Subcutaneous adipose tissue (tissue), 4 donors: ENCODE results near the gene AGO3. TPM values are rescaled to one million over a fixed set of nuclear protein-coding genes. Genes with fewer than 3 reads are reported as not detected.

Experiments used
- total RNA-seq, 4 donors: library from RNA; depleted of rRNA; stranded (reverse); fragments of >200 nt; gene quantifications; one replicate each; pipeline ENCODE4 v1.1.0, GENCODE V29; 2016
- TF ChIP-seq, protein P1 (sequence below): fragments of 450-650 bp; IDR thresholded peaks from one replicate; pipeline ENCODE4 v1.5.1; 2016; ENCODE audit warnings: low read depth, mild to moderate bottlenecking, control low read depth, antibody characterized with exemption, moderate library complexity

The AGO3 gene
- total RNA-seq, 4 donors from 2014 or later: 22.2 to 29.7 (median 25.6) TPM

GRCh38 chr1:36070349-36070748 is 139.4 kb downstream of the AGO3 start:
- TF ChIP-seq, protein P1, sequence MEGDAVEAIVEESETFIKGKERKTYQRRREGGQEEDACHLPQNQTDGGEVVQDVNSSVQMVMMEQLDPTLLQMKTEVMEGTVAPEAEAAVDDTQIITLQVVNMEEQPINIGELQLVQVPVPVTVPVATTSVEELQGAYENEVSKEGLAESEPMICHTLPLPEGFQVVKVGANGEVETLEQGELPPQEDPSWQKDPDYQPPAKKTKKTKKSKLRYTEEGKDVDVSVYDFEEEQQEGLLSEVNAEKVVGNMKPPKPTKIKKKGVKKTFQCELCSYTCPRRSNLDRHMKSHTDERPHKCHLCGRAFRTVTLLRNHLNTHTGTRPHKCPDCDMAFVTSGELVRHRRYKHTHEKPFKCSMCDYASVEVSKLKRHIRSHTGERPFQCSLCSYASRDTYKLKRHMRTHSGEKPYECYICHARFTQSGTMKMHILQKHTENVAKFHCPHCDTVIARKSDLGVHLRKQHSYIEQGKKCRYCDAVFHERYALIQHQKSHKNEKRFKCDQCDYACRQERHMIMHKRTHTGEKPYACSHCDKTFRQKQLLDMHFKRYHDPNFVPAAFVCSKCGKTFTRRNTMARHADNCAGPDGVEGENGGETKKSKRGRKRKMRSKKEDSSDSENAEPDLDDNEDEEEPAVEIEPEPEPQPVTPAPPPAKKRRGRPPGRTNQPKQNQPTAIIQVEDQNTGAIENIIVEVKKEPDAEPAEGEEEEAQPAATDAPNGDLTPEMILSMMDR: no peak

DNA sequence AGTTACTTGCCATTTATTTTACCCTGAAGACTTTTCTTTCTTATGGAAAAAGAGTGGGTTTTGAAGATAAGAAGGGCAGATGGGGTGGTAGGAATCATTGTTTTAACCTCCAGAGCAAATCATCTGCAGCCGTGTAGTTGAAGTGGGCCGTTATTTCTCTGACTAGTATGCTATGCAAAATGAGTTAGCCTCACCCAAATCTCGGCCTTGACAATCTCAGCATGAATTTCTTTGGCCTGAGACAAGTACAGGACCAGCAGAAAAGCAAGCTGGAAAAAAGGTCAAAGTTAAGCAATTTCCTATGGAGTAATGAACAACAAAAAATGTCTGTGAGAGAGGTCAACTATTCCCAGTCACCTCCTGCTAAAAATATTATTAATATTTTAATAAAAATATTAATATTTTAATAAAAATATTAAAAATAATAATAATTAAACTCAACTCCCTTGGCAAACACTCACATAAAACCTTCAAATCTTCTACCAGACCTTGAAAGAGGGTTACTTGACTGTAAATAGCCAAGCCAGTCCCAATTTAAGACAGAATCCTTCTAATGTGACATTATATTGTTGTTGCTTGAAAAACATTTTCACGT is 146.2 kb downstream of the AGO3 start:
- TF ChIP-seq, protein P1: no peak

DNA sequence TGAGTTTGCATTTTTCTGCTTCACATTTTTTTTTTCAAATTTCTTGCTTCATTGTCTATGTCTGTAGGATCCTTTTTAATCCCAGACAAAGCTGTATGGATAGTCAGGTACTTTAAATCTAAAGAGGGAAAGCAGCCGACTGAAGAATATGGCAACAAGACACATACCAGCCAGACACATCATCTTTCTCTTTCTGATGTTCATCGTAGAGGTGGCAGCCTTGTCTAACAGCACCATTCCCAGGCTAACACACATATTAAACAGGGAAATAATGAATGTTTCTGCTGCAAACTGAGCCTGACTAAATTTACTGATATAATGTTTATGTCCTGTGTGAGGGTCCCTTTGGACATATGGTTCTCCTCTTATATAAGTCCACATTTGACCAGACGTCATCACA is 149.3 kb downstream of the AGO3 start:
- TF ChIP-seq, protein P1: no peak

DNA sequence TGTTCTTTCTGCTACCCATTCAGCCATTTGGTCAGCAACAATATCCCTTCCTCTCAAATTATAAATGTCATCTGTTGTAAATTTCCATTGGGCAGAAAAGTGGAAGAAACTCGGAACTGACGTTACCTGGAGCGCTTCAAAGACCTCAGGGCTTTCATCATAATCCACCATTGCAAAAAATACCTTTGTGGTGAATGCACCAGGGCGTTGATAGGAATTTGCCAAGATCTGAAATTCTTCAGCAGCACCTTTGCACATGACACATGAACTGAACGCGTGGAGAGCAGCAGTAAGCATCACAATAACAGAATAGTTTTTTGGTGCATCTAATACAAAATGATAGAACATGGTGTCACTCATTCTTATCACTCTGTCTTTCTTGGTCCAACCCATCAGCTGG is 149.9 kb downstream of the AGO3 start:
- TF ChIP-seq, protein P1: no peak

DNA sequence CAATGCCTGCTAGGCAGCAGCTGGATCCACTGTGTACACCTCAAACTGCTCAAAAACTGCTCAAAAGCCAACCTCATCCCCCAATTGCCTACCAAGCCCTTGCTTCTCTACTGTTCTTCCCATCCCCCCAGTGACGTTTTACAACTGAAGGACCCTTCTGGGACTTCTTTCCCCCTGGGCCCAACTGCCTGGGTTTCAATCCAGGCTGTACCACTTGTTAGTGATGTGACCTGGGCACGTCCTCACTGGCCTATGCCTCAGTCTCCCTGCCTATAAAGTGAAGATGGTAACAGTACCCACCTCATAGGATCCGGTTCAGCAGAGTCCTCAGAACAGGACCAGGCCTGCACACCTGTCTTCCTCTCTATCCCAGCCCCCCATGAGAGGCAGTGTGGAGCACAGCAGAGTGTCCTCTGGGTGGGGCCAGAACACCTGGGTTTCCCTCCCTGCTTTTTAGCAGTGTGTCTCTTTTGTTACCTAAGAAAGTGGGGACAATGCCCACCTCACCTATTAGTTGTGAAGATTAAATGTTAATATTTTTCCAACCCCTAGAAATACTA is 151.1 kb downstream of the AGO3 start:
- TF ChIP-seq, protein P1: no peak

GRCh38 chr1:36083219-36083618 is 152.3 kb downstream of the AGO3 start:
- TF ChIP-seq, protein P1: no peak

GRCh38 chr1:36083635-36084496 is 153.0 kb downstream of the AGO3 start, which contains the start of gene TEKT2:
TSS of gene TEKT2 (plus strand) at chr1:36084094. CDS start at chr1:36084922, 828 bp downstream.
- TF ChIP-seq, protein P1: no peak
